Esophagus squamous epithelium (tissue), 4 donors: Measurements from ENCODE around the gene PTK7.

Experiments
- CTCF ChIP-seq, 6 experiments: fragments of 450-650 bp in 4 of 6; fragments of 200-600 bp in 2 of 6; sonication (generic) in 2 of 6; IDR thresholded peaks; one replicate each; pipeline ENCODE4 v1.5.1; 2016 to 2019; ENCODE audit warnings: antibody characterized with exemption in 6 of 6, mild to moderate bottlenecking in 4 of 6, moderate library complexity in 4 of 6
- POLR2A ChIP-seq, 4 donors: fragments of 450-650 bp; IDR thresholded peaks; one replicate each; pipeline ENCODE4 v1.6.1; 2017; ENCODE audit warnings: antibody characterized with exemption in 4 of 4, mild to moderate bottlenecking in 4 of 4, moderate library complexity in 3 of 4

GRCh38 chr6:43033496-43034189 lies 42.5 kb upstream of the PTK7 start:
- no peak for TF ChIP-seq CTCF (IDR thresholded peaks at IDR 0.05)
- no peak for TF ChIP-seq POLR2A (IDR thresholded peaks at IDR 0.05)
